IgD-negative memory B cell (primary cell): Measurements from ENCODE around the gene PDK4. TPM values are rescaled to one million over a fixed set of nuclear protein-coding genes. Genes with fewer than 3 reads are reported as not detected.

ENCODE experiments used
- H3K27ac Mint-ChIP-seq, 3 donors: one replicate each; pipeline ENCODE4 v1.8.0; 2020 to 2022; ENCODE audit warnings: mild to moderate bottlenecking in 3 of 3, mixed read lengths in 3 of 3, moderate library complexity in 1 of 3
- H3K27me3 Mint-ChIP-seq: one replicate; pipeline ENCODE4 v1.8.0; 2021; ENCODE audit warnings: mixed read lengths
- H3K36me3 Mint-ChIP-seq: one replicate; pipeline ENCODE4 v1.8.0; 2020; ENCODE audit warnings: mild to moderate bottlenecking, mixed read lengths
- H3K4me1 Mint-ChIP-seq, 3 donors: one replicate each; pipeline ENCODE4 v1.8.0; 2020 to 2022; ENCODE audit warnings: mixed read lengths in 3 of 3, mild to moderate bottlenecking in 1 of 3
- H3K4me3 Mint-ChIP-seq, 4 donors: one replicate each; pipeline ENCODE4 v1.8.0; 2020 to 2022; ENCODE audit warnings: mild to moderate bottlenecking in 4 of 4, mixed read lengths in 4 of 4, moderate library complexity in 3 of 4
- H3K9me3 Mint-ChIP-seq, 3 donors: one replicate each; pipeline ENCODE4 v1.8.0; 2020 to 2021; ENCODE audit warnings: mixed read lengths in 3 of 3, mild to moderate bottlenecking in 1 of 3
- polyA plus RNA-seq: library from polyadenylated mRNA; unstranded; fragments of 300-500 nt; fragmentation: Illumina TruSeq; gene quantifications from one replicate; pipeline ENCODE4 v1.2.3, GENCODE V29; 2021

Gene PDK4
- not detected for polyA plus RNA-seq

DNA sequence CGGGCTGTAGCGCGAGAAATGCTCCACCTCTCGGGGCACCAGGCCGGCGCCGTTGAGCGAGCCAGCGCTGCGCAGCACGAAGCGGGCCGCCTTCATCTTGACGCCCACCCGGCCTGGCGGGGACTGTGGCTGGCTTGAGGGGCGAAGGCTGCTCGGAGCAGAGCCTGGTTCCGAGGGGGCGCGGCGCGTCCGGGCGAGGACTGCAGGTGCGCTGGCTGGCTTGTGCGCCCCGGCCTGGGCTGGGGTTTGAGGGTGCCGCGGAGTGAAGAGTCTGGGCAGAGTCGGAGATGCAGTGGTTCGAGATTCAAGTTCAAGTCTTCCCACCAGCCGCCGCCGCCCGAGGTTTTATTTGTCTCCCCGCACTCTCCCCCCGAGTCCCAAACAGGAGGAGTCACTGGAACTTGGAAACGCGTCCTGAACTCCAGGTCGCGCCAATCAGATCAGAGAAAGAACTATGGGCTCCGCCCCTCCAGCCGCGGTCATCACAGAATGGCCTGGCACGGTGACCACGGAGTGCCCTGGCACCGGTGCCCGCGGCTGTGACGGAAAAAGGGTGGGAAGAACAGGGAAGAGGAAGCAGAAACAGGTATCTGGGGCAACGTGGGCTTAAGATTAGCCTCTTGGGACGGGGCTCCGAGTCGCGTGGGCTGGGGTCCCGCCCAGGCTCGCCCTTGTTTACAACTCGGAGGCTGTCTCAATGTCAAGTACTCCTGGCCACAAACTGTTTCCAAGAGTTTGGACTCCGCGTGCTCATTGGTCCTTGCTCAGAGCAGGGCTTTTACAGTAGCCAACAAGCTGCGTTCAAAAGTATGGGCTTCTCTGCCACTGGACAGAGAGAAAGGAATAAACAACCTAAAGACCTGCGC lies at the start of gene PDK4:
Gene PDK4, minus strand, starts transcription at position 319 of the 866 bp plus-strand sequence. Its CDS starts 223 bp downstream, at position 96.
- H3K9me3 Mint-ChIP-seq = no peaks in the 10 kb centered on the region
- peaks cover 3% of the 10 kb centered on the region for H3K36me3 Mint-ChIP-seq
- H3K27ac Mint-ChIP-seq = peak within 1 kb of the TSS in 1 of 3 donors; percentile 83
- H3K27me3 Mint-ChIP-seq = peaks cover 12% of the 10 kb centered on the region
- peaks cover 7 to 22% (median 11%) of the 10 kb centered on the region in 3 donors for H3K4me1 Mint-ChIP-seq
- H3K4me3 Mint-ChIP-seq = peak within 1 kb of the TSS; percentile 79 to 93 (median 87)

GRCh38 chr7:95642173-95642572 lies 45.9 kb upstream of the PDK4 start:
- Mint-ChIP-seq H3K27me3 (no peaks in the 10 kb centered on the region), H3K4me3 (no peak overlapping the region), H3K4me1 (peaks cover 0 to 2% (median 0%) of the 10 kb centered on the region in 3 donors), H3K36me3 (no peaks in the 10 kb centered on the region), H3K27ac (no peak overlapping the region), H3K9me3 (no peaks in the 10 kb centered on the region)

- Mint-ChIP-seq H3K36me3 (no peaks in the 10 kb centered on the region), H3K4me1 (peaks cover 4 to 9% (median 8%) of the 10 kb centered on the region in 3 donors), H3K9me3 (no peaks in the 10 kb centered on the region), H3K27me3 (peaks cover 1% of the 10 kb centered on the region), H3K27ac (peak overlapping the region in 1 of 3 donors; percentile 31), H3K4me3 (peak overlapping the region in 2 of 4 donors; percentile 14 to 34)
These were observed 40.0 kb upstream of the PDK4 start for GRCh38 chr7:95636140-95636940.

GRCh38 chr7:95632609-95633008 lies 36.3 kb upstream of the PDK4 start:
- Mint-ChIP-seq H3K27ac (no peak overlapping the region), H3K4me3 (no peak overlapping the region), H3K9me3 (peaks cover 0 to 4% (median 0%) of the 10 kb centered on the region in 3 donors), H3K36me3 (no peaks in the 10 kb centered on the region), H3K4me1 (peaks cover 4 to 9% (median 8%) of the 10 kb centered on the region in 3 donors), H3K27me3 (peaks cover 1% of the 10 kb centered on the region)

- Mint-ChIP-seq H3K27ac (no peak overlapping the region), H3K9me3 (peaks cover 0 to 4% (median 0%) of the 10 kb centered on the region in 3 donors), H3K27me3 (peaks cover 1% of the 10 kb centered on the region), H3K4me3 (peak overlapping the region in 1 of 4 donors; percentile 9), H3K36me3 (no peaks in the 10 kb centered on the region), H3K4me1 (peaks cover 4 to 6% (median 6%) of the 10 kb centered on the region in 3 donors)
These were observed 35.2 kb upstream of the PDK4 start for GRCh38 chr7:95631527-95631926.

- peaks cover 1% of the 10 kb centered on the region for H3K27me3 Mint-ChIP-seq
- H3K4me1 Mint-ChIP-seq = peaks cover 0 to 1% (median 0%) of the 10 kb centered on the region in 3 donors
- H3K36me3 Mint-ChIP-seq = no peaks in the 10 kb centered on the region
- no peak overlapping the region for H3K27ac Mint-ChIP-seq
- no peak overlapping the region for H3K4me3 Mint-ChIP-seq
- H3K9me3 Mint-ChIP-seq = peaks cover 0 to 4% (median 0%) of the 10 kb centered on the region in 3 donors
These were observed 34.6 kb upstream of the PDK4 start for GRCh38 chr7:95630702-95631458.

DNA sequence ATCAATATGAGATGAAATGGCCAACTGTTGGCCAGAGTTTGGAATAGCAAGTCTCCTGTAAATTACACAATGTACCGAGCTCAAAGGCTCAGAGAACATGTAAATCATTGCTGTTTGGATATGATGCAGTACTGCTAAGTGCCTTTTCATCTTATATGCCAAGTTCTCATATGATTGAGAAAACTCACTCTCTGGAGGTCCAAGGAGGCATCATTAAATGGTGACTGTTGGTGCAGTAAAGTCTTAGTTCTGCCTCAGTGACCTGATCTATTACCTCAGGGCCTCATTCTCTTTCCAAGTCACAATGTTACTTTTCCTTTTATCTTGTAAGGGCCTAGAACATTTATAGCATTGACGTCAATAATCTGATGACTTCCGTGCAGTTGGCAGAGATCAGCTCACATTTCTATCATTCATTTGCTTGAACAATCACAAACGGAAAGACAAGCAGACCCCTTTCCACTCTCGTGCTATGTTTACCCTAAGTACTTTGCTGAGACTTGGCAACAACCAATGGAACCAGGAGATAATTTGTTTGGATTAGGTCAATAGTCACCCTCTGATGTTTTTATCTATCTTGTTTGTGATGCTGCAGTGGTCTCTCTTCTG lies 32.6 kb upstream of the PDK4 start:
- no peak overlapping the region for H3K27ac Mint-ChIP-seq
- H3K4me3 Mint-ChIP-seq = no peak overlapping the region
- H3K4me1 Mint-ChIP-seq = peaks cover 0 to 1% (median 0%) of the 10 kb centered on the region in 3 donors
- peaks cover 1% of the 10 kb centered on the region for H3K27me3 Mint-ChIP-seq
- no peaks in the 10 kb centered on the region for H3K36me3 Mint-ChIP-seq
- peaks cover 0 to 4% (median 0%) of the 10 kb centered on the region in 3 donors for H3K9me3 Mint-ChIP-seq

DNA sequence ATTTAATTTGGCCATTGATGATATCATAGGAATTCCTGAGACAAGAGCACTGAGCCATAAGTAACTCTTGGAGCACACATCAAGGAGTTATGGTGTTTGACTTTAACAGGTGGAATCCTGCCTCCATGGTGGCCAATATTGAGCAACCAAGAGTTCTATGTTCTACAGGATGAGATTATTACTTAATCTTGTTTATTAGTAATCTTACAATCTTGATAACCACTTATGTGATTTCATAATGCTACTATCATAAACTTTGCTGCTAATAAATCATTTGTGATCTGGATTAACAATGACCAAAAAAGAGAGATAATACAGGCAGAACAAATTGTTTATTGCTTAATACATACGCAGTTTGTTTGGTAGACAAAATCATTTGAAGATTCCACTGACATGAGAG lies 27.5 kb upstream of the PDK4 start:
- Mint-ChIP-seq H3K27ac (no peak overlapping the region), H3K4me3 (no peak overlapping the region), H3K9me3 (no peaks in the 10 kb centered on the region), H3K4me1 (no peaks in the 10 kb centered on the region), H3K27me3 (peaks cover 2% of the 10 kb centered on the region), H3K36me3 (no peaks in the 10 kb centered on the region)

GRCh38 chr7:95622859-95623258 lies 26.5 kb upstream of the PDK4 start:
- H3K4me3 Mint-ChIP-seq = no peak overlapping the region
- H3K9me3 Mint-ChIP-seq = no peaks in the 10 kb centered on the region
- H3K36me3 Mint-ChIP-seq = no peaks in the 10 kb centered on the region
- peaks cover 2% of the 10 kb centered on the region for H3K27me3 Mint-ChIP-seq
- no peak overlapping the region for H3K27ac Mint-ChIP-seq
- no peaks in the 10 kb centered on the region for H3K4me1 Mint-ChIP-seq

DNA sequence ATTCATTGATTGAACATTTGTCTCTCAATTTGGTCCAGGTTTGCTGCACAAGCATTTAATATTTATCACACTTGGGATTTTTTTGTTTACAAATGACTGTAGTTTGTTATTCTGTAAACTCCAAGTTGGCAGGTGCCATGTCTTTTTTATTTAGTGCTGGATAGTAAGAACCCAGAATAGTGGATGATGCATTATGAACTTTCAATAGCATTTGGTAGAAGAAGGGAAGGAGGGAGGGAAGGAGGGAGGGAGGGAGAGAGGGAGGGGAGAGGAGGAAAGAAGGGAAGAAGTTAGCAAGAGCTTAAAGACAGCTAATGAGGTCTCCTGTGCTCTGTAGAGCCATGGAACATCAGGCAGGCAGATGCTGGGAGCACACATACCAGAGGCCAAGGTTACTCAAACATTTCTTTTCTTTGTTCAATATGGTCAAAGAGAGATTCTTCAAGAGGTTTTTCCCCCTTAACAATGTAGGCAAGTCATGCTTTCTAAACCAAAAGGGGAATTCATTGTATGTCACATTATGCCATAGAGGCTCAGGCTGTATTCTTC lies 25.8 kb upstream of the PDK4 start:
- H3K36me3 Mint-ChIP-seq = no peaks in the 10 kb centered on the region
- H3K27me3 Mint-ChIP-seq = peaks cover 2% of the 10 kb centered on the region
- H3K9me3 Mint-ChIP-seq = no peaks in the 10 kb centered on the region
- peaks cover 0 to 2% (median 0%) of the 10 kb centered on the region in 3 donors for H3K4me1 Mint-ChIP-seq
- H3K27ac Mint-ChIP-seq = no peak overlapping the region
- no peak overlapping the region for H3K4me3 Mint-ChIP-seq

GRCh38 chr7:95621404-95621803 lies 25.1 kb upstream of the PDK4 start:
- Mint-ChIP-seq H3K9me3 (no peaks in the 10 kb centered on the region), H3K36me3 (no peaks in the 10 kb centered on the region), H3K27ac (no peak overlapping the region), H3K27me3 (peaks cover 2% of the 10 kb centered on the region), H3K4me3 (no peak overlapping the region), H3K4me1 (peaks cover 0 to 2% (median 0%) of the 10 kb centered on the region in 3 donors)

- H3K36me3 Mint-ChIP-seq = no peaks in the 10 kb centered on the region
- H3K27me3 Mint-ChIP-seq = peaks cover 2% of the 10 kb centered on the region
- no peak overlapping the region for H3K27ac Mint-ChIP-seq
- peaks cover 0 to 2% (median 0%) of the 10 kb centered on the region in 3 donors for H3K4me1 Mint-ChIP-seq
- H3K4me3 Mint-ChIP-seq = no peak overlapping the region
- H3K9me3 Mint-ChIP-seq = no peaks in the 10 kb centered on the region
These were observed 24.3 kb upstream of the PDK4 start for GRCh38 chr7:95620631-95621030.

DNA sequence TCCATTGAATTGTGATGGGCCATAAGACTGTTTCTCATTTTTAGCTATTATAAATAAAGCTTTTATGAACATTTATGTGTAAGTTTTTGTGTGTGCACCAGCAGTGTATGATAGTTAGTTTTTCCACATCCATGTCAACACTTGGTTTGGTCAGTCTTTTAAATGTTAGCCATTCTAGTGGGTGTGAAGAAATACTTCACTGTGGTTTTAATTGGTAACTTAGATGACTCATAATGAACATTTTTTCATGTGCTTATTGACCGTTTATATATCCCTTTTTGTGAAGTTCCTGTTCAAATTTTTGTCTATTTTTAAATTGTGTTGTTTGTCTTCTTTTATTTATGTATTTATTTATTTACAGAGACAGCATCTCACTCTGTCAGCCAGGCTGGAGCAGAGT lies 23.6 kb upstream of the PDK4 start:
- Mint-ChIP-seq H3K27me3 (peaks cover 2% of the 10 kb centered on the region), H3K27ac (no peak overlapping the region), H3K4me3 (no peak overlapping the region), H3K36me3 (no peaks in the 10 kb centered on the region), H3K9me3 (peaks cover 0 to 7% (median 6%) of the 10 kb centered on the region in 3 donors), H3K4me1 (peaks cover 0 to 2% (median 0%) of the 10 kb centered on the region in 3 donors)

GRCh38 chr7:95619517-95619916 lies 23.2 kb upstream of the PDK4 start:
- H3K4me1 Mint-ChIP-seq = peaks cover 0 to 2% (median 0%) of the 10 kb centered on the region in 3 donors
- peaks cover 2% of the 10 kb centered on the region for H3K27me3 Mint-ChIP-seq
- H3K27ac Mint-ChIP-seq = no peak overlapping the region
- H3K4me3 Mint-ChIP-seq = no peak overlapping the region
- H3K36me3 Mint-ChIP-seq = no peaks in the 10 kb centered on the region
- H3K9me3 Mint-ChIP-seq = peaks cover 2 to 11% (median 6%) of the 10 kb centered on the region in 3 donors
